ENCODE results near the gene PRAC2.

- TF ChIP-seq, protein P1, sequence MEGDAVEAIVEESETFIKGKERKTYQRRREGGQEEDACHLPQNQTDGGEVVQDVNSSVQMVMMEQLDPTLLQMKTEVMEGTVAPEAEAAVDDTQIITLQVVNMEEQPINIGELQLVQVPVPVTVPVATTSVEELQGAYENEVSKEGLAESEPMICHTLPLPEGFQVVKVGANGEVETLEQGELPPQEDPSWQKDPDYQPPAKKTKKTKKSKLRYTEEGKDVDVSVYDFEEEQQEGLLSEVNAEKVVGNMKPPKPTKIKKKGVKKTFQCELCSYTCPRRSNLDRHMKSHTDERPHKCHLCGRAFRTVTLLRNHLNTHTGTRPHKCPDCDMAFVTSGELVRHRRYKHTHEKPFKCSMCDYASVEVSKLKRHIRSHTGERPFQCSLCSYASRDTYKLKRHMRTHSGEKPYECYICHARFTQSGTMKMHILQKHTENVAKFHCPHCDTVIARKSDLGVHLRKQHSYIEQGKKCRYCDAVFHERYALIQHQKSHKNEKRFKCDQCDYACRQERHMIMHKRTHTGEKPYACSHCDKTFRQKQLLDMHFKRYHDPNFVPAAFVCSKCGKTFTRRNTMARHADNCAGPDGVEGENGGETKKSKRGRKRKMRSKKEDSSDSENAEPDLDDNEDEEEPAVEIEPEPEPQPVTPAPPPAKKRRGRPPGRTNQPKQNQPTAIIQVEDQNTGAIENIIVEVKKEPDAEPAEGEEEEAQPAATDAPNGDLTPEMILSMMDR (IDR thresholded peaks at IDR 0.05), result no peak
- TF ChIP-seq FOSL2 (IDR thresholded peaks at IDR 0.05; ENCODE audit: borderline replicate concordance, low read depth) (no peak), EZH2phosphoT487 (IDR thresholded peaks at IDR 0.05; ENCODE audit: borderline replicate concordance, low read depth) (no peak), NRF1 (IDR thresholded peaks at IDR 0.05; ENCODE audit: low read depth, low read length) (no peak), POLR2AphosphoS5 (IDR thresholded peaks at IDR 0.05; ENCODE audit: low read depth, low read length) (no peak), RXRA (IDR thresholded peaks at IDR 0.05; ENCODE audit: borderline replicate concordance, low read depth) (no peak), RAD21 (IDR thresholded peaks at IDR 0.05; ENCODE audit: low read length) (no peak), PBX3 (IDR thresholded peaks at IDR 0.05) (no peak), TAF1 (IDR thresholded peaks at IDR 0.05; ENCODE audit: borderline replicate concordance, low read depth, low read length) (no peak)
Observed at GRCh38 chr17:48759288-48759687, 36.3 kb downstream of the PRAC2 start.
